22Rv1 (cell line): ENCODE results near the gene FGR.

Experiments used
- ZFX ChIP-seq: fragments of 450-650 bp; IDR thresholded peaks from 2 replicates; pipeline ENCODE4 v1.6.1; 2017; ENCODE audit warnings: antibody characterized with exemption, borderline replicate concordance
- TF ChIP-seq, protein P1 (sequence below): fragments of 450-650 bp; IDR thresholded peaks from 2 replicates; pipeline ENCODE4 v1.5.1; 2017; ENCODE audit warnings: mild to moderate bottlenecking

DNA sequence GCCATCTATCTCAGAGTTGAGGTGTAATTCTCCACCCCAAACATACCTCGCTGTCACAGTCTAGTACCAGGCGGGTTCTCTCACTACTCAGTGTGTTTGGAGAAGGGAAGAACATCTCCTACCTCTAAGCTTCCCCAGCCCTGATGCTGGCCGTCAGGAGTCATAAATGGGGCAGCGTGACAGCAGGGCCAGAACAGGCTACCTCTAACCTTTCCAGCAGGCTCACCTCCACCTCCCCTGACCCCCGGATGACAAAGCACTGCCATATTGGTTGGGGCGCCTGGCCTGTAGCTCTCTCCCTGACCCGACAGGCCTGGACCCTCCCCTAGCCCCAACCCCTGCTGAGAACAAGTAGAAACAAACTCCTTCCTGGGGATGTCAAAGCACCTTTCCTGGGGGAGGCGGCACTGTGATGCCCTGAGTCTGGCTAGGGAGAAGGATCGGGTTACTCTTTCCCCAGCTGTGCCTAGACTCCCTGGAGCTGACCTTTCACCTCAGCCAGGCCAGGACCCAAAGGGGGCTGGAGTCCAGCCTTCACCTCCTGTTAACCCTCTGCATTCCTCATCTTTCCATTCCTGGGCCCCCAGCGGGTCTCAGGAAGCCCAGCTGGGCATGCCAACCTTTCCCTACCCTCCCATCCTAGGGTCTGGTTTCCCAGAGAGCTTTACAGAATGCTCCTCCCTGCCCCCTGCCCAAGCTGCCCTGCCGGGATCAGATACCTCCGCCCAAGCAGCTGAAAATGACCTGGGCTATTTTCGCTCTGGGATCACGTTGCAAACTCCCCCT, 65.3 kb downstream of the FGR start:
- TF ChIP-seq, protein P1, sequence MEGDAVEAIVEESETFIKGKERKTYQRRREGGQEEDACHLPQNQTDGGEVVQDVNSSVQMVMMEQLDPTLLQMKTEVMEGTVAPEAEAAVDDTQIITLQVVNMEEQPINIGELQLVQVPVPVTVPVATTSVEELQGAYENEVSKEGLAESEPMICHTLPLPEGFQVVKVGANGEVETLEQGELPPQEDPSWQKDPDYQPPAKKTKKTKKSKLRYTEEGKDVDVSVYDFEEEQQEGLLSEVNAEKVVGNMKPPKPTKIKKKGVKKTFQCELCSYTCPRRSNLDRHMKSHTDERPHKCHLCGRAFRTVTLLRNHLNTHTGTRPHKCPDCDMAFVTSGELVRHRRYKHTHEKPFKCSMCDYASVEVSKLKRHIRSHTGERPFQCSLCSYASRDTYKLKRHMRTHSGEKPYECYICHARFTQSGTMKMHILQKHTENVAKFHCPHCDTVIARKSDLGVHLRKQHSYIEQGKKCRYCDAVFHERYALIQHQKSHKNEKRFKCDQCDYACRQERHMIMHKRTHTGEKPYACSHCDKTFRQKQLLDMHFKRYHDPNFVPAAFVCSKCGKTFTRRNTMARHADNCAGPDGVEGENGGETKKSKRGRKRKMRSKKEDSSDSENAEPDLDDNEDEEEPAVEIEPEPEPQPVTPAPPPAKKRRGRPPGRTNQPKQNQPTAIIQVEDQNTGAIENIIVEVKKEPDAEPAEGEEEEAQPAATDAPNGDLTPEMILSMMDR, result no peak
- no peak for TF ChIP-seq ZFX
